ENCODE results near the gene CGN.

DNA sequence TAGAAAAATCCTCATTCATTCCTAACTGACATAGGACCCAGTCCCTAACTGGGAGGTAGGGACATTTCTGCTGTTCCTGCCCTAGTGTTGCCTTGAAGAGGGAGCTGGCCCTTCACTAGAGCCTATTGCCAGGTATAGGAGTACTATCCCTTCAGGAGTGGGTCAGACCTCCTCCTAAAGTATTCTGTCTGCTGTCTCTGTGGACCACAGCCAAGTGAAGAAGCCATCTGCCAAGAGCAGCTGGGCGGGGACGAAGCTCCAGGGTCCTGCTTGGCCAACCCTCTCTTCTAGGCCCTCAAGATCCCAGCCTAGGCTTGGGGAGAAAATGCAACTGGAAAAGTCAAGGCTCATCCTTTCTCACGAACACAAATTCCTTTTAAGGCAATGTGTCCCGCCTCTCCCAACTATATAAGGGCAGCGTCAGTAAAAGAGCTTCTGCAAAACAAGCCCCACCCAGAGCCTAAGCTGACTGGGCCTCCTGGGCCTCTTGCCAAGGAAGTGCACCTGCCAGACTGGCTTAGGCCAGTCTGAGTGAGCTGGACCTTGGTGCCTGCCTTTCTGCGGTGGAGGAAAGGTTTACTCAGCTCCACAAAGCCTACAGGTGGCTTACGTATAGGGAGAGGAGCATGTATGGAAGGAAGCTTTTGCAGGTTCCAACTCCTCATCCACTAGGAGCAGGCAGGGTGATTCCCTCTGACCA lies 28.3 kb downstream of the CGN start:
- TF ChIP-seq, protein P1, sequence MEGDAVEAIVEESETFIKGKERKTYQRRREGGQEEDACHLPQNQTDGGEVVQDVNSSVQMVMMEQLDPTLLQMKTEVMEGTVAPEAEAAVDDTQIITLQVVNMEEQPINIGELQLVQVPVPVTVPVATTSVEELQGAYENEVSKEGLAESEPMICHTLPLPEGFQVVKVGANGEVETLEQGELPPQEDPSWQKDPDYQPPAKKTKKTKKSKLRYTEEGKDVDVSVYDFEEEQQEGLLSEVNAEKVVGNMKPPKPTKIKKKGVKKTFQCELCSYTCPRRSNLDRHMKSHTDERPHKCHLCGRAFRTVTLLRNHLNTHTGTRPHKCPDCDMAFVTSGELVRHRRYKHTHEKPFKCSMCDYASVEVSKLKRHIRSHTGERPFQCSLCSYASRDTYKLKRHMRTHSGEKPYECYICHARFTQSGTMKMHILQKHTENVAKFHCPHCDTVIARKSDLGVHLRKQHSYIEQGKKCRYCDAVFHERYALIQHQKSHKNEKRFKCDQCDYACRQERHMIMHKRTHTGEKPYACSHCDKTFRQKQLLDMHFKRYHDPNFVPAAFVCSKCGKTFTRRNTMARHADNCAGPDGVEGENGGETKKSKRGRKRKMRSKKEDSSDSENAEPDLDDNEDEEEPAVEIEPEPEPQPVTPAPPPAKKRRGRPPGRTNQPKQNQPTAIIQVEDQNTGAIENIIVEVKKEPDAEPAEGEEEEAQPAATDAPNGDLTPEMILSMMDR (conservative IDR thresholded peaks at IDR 0.05): no peak
- no peak for TF ChIP-seq ZFX (IDR thresholded peaks at IDR 0.05)
